NCI-H1417 treated with DMSO at 0.1 percent for 48 hours (cell line): ENCODE measurements around the gene GPR150.

ENCODE experiments used
- DNase-seq: peaks from one replicate; lab custom pipeline; 2025; lab: John Stamatoyannopoulos, UW

Gene GPR150

GRCh38 chr5:95652849-95653248, 33.0 kb downstream of the GPR150 start:
- DNase-seq: no peak

GRCh38 chr5:95654196-95654595, 34.3 kb downstream of the GPR150 start:
- no peak for DNase-seq

GRCh38 chr5:95655575-95655974, 35.7 kb downstream of the GPR150 start:
- DNase-seq: no peak

DNA sequence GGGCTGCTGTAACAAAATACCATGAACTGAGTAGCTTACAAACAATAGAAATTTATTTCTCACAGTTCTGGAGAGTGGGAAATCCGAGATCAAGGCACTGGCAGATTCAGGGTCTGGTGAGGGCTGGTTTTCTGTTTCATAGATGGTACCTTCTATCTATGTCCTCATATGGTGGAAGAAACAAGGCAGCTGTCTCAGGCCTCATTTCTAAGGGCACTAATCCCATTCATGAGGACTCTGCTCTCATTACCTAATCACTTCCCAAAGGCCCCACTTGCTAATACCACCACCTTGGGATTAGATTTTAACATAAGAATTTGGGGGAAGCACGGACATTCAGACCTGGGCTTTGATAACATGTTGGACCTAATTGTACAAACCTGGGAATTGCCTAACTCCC, 40.2 kb downstream of the GPR150 start:
- DNase-seq: no peak

DNA sequence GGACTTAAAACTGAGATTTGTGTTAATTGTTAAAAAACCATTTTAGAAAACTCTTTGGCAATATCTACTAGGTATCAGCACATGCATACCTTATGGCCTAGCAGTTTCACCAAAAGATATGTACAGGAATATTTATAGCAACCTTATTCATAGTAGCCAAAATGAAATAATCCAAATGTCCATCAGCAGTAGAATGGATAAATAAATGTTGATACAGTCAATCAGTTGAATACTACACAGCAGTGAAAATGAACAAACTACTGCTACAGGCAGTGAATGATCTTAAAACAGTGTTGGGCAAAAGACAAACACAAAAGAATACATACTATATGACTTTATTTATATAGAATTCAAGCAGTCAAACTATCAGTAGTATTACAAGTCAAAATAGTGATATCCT, 43.1 kb downstream of the GPR150 start:
- DNase-seq: no peak

GRCh38 chr5:95664204-95664786, 44.4 kb downstream of the GPR150 start:
- no peak for DNase-seq

DNA sequence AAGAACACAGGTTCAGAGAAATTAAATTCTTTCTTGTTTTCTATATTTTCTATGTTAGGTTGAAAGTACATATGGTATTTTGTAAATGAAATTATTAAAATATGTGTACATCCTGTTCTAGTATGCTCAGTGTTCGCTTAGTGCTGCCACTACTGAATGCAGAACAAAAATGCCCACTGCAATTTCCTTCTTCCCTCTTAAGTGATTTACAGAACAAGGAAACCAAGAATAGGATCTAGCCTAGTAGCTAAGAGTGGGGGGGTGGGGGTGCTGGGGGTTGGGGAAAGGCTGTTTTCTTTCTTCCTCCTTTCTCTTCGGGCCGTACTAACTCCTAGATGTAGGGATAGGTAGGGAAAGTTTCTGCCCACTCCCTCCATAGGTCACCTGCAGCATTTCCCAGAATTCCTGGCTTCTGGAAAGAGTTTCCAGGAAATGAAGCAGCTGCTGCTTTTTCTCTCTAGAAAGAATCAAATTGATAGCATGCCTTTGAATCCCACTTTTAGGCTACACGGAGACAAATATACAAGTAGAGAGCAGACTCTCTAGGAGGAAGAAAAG, 47.3 kb downstream of the GPR150 start:
- no peak for DNase-seq

DNA sequence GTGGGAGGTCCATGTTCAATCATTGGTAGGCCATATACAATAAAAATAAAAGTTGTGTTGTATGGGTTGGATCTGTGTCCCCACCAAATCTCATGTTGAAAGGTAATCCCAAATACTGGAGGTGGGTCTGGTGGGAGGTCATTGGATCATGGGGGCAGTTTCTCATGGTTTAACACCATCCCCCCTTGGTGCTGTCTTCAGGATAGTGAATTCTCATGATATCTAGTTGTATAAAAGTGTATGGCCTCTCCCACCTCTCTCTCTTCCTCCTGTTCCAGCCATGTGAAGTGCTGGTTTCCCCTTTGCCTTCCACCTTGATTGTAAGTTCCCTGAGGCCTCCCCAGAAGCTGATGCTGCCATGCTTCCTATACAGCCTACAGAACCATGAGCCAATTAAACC, 47.8 kb downstream of the GPR150 start:
- DNase-seq: no peak

DNA sequence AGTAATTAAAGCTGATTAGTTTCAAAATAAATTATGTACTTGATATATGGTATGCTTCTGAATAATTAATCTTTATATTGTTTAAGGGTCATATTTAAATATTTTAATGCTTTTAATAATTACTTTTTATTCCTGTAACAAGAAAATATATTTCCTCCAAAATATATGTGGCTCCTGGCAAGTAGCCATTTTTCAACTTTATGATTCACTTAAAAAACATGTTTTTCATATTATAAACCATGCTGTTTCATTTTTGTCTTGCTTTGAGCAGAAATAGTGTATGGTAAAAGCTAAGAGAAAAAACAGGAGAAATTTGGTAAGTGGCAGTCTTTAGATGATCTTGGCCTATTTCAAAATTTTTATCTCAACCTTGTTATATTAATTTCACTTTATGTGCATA, 48.3 kb downstream of the GPR150 start:
- DNase-seq: no peak

- no peak for DNase-seq
These were observed 48.8 kb downstream of the GPR150 start for GRCh38 chr5:95668728-95669127.

GRCh38 chr5:95669540-95669939, 49.7 kb downstream of the GPR150 start:
- no peak for DNase-seq

GRCh38 chr5:95669985-95670384, 50.1 kb downstream of the GPR150 start:
- DNase-seq: no peak

- DNase-seq: no peak
These were observed 50.7 kb downstream of the GPR150 start for GRCh38 chr5:95670568-95670967.
